Ascending aorta (tissue), 2 donors: Measurements from ENCODE around the gene IL1RL2. TPM values are rescaled to one million over a fixed set of nuclear protein-coding genes. Genes with fewer than 3 reads are reported as not detected.

ENCODE experiments used
- DNase-seq, 2 donors: peaks; one replicate each; pipeline ENCODE4 v3.0.0-alpha.2; 2019; ENCODE audit warnings: low spot score in 2 of 2
- H3K27ac ChIP-seq, 2 donors: fragments of 200-600 bp; sonication (generic); one replicate each; pipeline ENCODE4 v1.5.1; 2016 to 2017; ENCODE audit warnings: mild to moderate bottlenecking in 1 of 2
- H3K27me3 ChIP-seq: fragments of 200-600 bp; sonication (generic); one replicate; pipeline ENCODE4 v1.5.1; 2017
- H3K36me3 ChIP-seq, 2 donors: fragments of 200-600 bp; sonication (generic); one replicate each; pipeline ENCODE4 v1.5.1; 2016
- H3K4me1 ChIP-seq, 2 donors: fragments of 200-600 bp; sonication (generic); one replicate each; pipeline ENCODE4 v1.5.1; 2016 to 2017; ENCODE audit warnings: mild to moderate bottlenecking in 1 of 2
- H3K4me3 ChIP-seq, 2 donors: fragments of 200-600 bp; sonication (generic); one replicate each; pipeline ENCODE4 v1.5.1; 2016 to 2017; ENCODE audit warnings: mild to moderate bottlenecking in 1 of 2
- H3K9me3 ChIP-seq, 2 donors: fragments of 200-600 bp; sonication (generic); one replicate each; pipeline ENCODE4 v1.5.1; 2016
- intact Hi-C: fragments of 100-400 bp; cut with DNase I; formaldehyde crosslinking; loops from one replicate; pipeline ENCODE4 v1.15.1; 2023
- total RNA-seq: library from RNA; depleted of rRNA; stranded (reverse); fragments of >200 nt; gene quantifications from one replicate; pipeline ENCODE4 v1.1.0, GENCODE V29; 2016
- TF ChIP-seq, protein P1 (sequence below), 3 experiments: fragments of 200-600 bp in 2 of 3; fragments of 450-650 bp in 1 of 3; sonication (generic) in 2 of 3; IDR thresholded peaks; one replicate each; pipeline ENCODE4 v1.5.1; 2016 to 2019; ENCODE audit warnings: antibody characterized with exemption in 3 of 3, mild to moderate bottlenecking in 1 of 3, moderate library complexity in 1 of 3

IL1RL2 gene
- total RNA-seq, 1 donor from 2014 or later, result not detected

- no peaks in the 10 kb centered on the region for H3K9me3 ChIP-seq
- H3K4me1 ChIP-seq, result no peaks in the 10 kb centered on the region
- intact Hi-C loops, result no loop called here
- H3K36me3 ChIP-seq, result no peaks in the 10 kb centered on the region
- DNase-seq, result no peak
- no peak overlapping the region for H3K4me3 ChIP-seq
- TF ChIP-seq, protein P1, sequence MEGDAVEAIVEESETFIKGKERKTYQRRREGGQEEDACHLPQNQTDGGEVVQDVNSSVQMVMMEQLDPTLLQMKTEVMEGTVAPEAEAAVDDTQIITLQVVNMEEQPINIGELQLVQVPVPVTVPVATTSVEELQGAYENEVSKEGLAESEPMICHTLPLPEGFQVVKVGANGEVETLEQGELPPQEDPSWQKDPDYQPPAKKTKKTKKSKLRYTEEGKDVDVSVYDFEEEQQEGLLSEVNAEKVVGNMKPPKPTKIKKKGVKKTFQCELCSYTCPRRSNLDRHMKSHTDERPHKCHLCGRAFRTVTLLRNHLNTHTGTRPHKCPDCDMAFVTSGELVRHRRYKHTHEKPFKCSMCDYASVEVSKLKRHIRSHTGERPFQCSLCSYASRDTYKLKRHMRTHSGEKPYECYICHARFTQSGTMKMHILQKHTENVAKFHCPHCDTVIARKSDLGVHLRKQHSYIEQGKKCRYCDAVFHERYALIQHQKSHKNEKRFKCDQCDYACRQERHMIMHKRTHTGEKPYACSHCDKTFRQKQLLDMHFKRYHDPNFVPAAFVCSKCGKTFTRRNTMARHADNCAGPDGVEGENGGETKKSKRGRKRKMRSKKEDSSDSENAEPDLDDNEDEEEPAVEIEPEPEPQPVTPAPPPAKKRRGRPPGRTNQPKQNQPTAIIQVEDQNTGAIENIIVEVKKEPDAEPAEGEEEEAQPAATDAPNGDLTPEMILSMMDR (IDR thresholded peaks at IDR 0.05), result no peak
- no peaks in the 10 kb centered on the region for H3K27me3 ChIP-seq
- H3K27ac ChIP-seq, result no peak overlapping the region
These were observed 82.3 kb downstream of the IL1RL2 start for GRCh38 chr2:102269200-102269524.

DNA sequence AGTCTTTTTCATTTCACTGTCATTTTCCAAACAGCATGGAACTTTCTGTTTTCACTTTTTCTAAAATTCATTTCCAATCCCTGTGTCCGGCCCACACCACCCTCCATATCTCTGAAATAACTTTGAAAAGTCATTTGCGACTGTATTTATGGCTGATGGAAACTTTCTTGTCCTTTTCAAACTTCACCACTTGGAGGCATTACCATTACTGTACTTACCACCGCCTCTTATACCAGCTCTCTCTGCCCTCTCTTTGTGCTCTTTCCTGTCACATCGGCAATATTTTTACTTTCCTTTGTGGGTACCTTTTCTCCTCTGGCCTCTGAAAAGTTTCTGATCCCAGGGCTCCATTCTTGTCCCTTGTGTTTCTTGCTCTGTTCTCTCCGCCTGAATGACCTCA lies 85.0 kb downstream of the IL1RL2 start:
- TF ChIP-seq, protein P1 (IDR thresholded peaks at IDR 0.05), result no peak
- Histone ChIP-seq H3K4me1 (no peaks in the 10 kb centered on the region), H3K27me3 (no peaks in the 10 kb centered on the region), H3K36me3 (no peaks in the 10 kb centered on the region), H3K27ac (no peak overlapping the region), H3K4me3 (no peak overlapping the region), H3K9me3 (no peaks in the 10 kb centered on the region)
- intact Hi-C loops, result no loop called here
- no peak for DNase-seq

GRCh38 chr2:102273619-102274211 lies 86.9 kb downstream of the IL1RL2 start:
- H3K9me3 ChIP-seq, result no peaks in the 10 kb centered on the region
- H3K4me1 ChIP-seq, result no peaks in the 10 kb centered on the region
- TF ChIP-seq, protein P1 (IDR thresholded peaks at IDR 0.05), result no peak
- no peak for DNase-seq
- no peak overlapping the region for H3K4me3 ChIP-seq
- no peaks in the 10 kb centered on the region for H3K27me3 ChIP-seq
- intact Hi-C loops, result no loop called here
- H3K27ac ChIP-seq, result no peak overlapping the region
- H3K36me3 ChIP-seq, result no peaks in the 10 kb centered on the region

- intact Hi-C loops, result no loop called here
- H3K36me3 ChIP-seq, result no peaks in the 10 kb centered on the region
- no peaks in the 10 kb centered on the region for H3K27me3 ChIP-seq
- no peak overlapping the region for H3K27ac ChIP-seq
- no peak overlapping the region for H3K4me3 ChIP-seq
- TF ChIP-seq, protein P1 (IDR thresholded peaks at IDR 0.05), result no peak
- H3K9me3 ChIP-seq, result no peaks in the 10 kb centered on the region
- no peak for DNase-seq
- H3K4me1 ChIP-seq, result no peaks in the 10 kb centered on the region
These were observed 89.9 kb downstream of the IL1RL2 start for GRCh38 chr2:102276549-102277201.

DNA sequence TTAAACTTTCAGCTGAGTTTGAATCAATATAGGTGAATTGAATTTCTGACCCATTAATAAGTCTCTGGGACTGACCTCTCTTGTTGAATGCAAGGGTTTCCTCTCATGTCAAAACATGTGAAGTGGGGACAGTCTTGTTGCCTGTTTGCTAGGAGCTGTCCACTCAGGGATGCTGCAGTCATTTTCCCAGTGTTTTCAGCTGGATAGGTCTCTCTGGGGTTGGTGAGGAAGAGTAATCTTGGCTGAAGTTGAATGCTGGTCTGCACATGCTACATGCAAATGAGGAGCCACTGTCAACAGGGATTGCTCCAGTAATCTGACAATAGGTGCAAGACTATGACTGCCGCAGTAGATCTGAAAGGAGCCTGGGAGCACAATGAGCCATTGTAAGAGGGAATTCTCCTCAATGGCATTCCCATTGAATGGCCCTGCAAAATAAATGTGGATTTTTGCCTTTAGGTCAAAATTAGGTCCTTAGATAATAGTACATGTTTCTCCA lies 90.4 kb downstream of the IL1RL2 start:
- H3K27ac ChIP-seq, result no peak overlapping the region
- intact Hi-C loops, result no loop called here
- TF ChIP-seq, protein P1 (IDR thresholded peaks at IDR 0.05), result no peak
- H3K36me3 ChIP-seq, result no peaks in the 10 kb centered on the region
- no peak overlapping the region for H3K4me3 ChIP-seq
- DNase-seq, result no peak
- no peaks in the 10 kb centered on the region for H3K4me1 ChIP-seq
- no peaks in the 10 kb centered on the region for H3K27me3 ChIP-seq
- no peaks in the 10 kb centered on the region for H3K9me3 ChIP-seq
